GM23248 (cell line): ENCODE results near the gene KCP.

Experiments
- EZH2 ChIP-seq: fragments of 200-600 bp; sonication (generic); IDR thresholded peaks from 2 replicates; pipeline ENCODE4 v1.6.1; 2018; ENCODE audit warnings: antibody characterized with exemption, mild to moderate bottlenecking; ENCODE audit not compliant: insufficient read depth, poor library complexity, severe bottlenecking
- EZH2phosphoT487 ChIP-seq: fragments of 200-600 bp; sonication (generic); IDR thresholded peaks from 2 replicates; pipeline ENCODE4 v1.6.1; 2018; ENCODE audit warnings: antibody characterized with exemption, moderate library complexity, mild to moderate bottlenecking, low read depth; ENCODE audit not compliant: insufficient read depth

DNA sequence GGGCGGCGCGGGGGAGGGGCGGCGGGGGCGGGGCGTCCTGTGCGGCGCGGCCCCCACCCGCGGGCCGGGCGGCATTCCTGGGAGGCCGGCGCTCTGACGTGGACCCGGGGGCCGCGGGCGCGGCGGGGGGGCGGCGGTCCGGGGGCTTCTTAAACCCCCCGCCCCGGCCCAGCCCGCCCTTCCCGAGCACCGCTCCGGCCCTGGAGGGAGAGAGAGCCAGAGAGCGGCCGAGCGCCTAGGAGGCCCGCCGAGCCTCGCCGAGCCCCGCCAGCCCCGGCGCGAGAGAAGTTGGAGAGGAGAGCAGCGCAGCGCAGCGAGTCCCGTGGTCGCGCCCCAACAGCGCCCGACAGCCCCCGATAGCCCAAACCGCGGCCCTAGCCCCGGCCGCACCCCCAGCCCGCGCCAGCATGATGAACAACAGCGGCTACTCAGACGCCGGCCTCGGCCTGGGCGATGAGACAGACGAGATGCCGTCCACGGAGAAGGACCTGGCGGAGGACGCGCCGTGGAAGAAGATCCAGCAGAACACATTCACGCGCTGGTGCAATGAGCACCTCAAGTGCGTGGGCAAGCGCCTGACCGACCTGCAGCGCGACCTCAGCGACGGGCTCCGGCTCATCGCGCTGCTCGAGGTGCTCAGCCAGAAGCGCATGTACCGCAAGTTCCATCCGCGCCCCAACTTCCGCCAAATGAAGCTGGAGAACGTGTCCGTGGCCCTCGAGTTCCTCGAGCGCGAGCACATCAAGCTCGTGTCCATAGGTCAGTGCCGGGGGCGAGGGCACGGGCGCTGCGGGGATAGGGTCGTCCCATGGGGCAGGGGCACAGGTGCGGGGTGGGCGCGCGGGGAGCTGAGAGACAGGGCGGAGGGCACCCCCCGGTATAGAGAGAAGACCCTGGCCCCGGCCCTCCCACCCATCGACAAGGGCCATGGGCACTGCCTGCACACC is 80.0 kb downstream of the KCP start, which contains the start of gene FLNC:
- TF ChIP-seq EZH2 (no peak), EZH2phosphoT487 (no peak)
